PFSK-1 (cell line): ENCODE data around the gene ETFA.

ENCODE experiments used
- POLR2AphosphoS5 ChIP-seq: IDR thresholded peaks from 2 replicates; pipeline ENCODE4 v1.6.1; 2012; ENCODE audit warnings: low read depth, mild to moderate bottlenecking, control low read depth, low read length, moderate library complexity
- REST ChIP-seq, 2 experiments: IDR thresholded peaks; 2 replicates each; pipeline versions ENCODE4 v1.6.1 to v1.8.0; 2011 to 2012; ENCODE audit warnings: low read depth in 2 of 2, low read length in 2 of 2, control low read depth in 1 of 2, inconsistent platforms in 1 of 2, mild to moderate bottlenecking in 1 of 2, moderate library complexity in 1 of 2; ENCODE audit not compliant: insufficient read depth in 1 of 2
- SIN3A ChIP-seq: IDR thresholded peaks from 2 replicates; pipeline ENCODE4 v1.6.1; 2012; ENCODE audit warnings: mild to moderate bottlenecking, low read length, moderate library complexity, borderline replicate concordance; ENCODE audit not compliant: insufficient read depth
- TAF1 ChIP-seq: IDR thresholded peaks from 2 replicates; pipeline ENCODE4 v1.6.1; 2012; ENCODE audit warnings: low read length, control low read depth, borderline replicate concordance; ENCODE audit not compliant: insufficient read depth

GRCh38 chr15:76165951-76166350 lies 145.3 kb downstream of the ETFA start:
- no peak for TF ChIP-seq REST (IDR thresholded peaks at IDR 0.05; ENCODE audit: insufficient read depth in 1 of 2, low read depth in 2 of 2, low read length in 2 of 2)
- TF ChIP-seq TAF1: no peak
- no peak for TF ChIP-seq SIN3A
- TF ChIP-seq POLR2AphosphoS5: no peak
